HG03457 (cell line): ENCODE measurements around the gene HENMT1.
"Not testable (repeated sequence)": the region's sequence is repeated elsewhere in the genome, so short reads cannot be mapped to it uniquely, and the experiment has no call there.

Experiments used
- ATAC-seq: cut with Tn5 transposase; IDR thresholded peaks from one replicate; pipeline ENCODE4 v1.9.1; 2021; ENCODE audit warnings: moderate number of reproducible peaks; ENCODE audit not compliant: unreplicated experiment

The HENMT1 gene

GRCh38 chr1:108671143-108671542, 10.2 kb upstream of the HENMT1 start:
- ATAC-seq, result no peak

DNA sequence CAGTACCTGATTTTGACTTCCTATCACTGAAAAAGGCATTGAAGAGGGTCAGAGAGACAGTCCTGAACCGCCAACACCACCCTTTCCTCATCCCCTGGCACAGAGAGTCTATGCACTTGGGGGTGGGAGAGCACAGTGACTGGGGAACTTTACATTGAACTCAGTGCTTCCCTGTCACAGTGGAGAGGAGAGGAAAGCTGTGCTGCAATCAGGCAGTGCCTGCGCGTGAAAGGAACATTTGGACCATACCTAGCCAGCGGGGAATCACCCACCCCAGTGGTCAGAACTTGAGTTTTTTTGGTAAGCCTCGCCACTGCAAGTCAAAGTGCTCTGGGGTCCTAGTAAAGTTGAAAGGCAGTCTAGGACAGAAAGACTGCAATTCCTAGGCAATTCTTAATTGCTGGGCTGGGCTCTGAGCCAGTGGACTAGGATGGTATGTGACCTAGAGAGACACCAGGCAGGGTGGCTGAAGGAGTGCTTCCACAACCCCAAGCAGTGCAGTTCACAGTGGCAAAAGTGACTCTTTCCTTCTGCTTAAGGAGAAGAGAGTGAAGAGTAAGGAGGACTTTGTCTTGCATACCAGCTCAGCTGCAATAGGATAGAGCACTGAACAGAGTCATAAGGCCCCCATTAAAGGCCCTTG, 9.4 kb upstream of the HENMT1 start:
- no peak for ATAC-seq

DNA sequence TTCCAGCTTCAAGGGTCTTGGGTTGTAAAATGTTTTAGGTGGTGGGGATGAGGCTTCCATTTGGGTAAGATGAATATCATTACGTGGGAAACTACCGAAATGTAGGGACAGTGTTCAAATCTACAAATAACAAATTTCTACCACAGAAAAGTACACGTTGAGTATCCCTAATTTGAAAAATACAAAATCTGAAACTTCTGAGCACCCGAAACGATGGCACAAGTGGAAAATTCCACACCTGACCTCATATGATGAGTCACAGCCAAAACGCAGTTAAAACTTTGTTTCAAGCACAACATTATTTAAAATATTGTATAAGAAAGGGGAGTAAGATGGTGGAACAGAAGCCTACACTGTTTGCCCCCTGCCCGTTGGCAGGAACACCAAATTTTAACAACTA, 8.8 kb upstream of the HENMT1 start:
- no peak for ATAC-seq

DNA sequence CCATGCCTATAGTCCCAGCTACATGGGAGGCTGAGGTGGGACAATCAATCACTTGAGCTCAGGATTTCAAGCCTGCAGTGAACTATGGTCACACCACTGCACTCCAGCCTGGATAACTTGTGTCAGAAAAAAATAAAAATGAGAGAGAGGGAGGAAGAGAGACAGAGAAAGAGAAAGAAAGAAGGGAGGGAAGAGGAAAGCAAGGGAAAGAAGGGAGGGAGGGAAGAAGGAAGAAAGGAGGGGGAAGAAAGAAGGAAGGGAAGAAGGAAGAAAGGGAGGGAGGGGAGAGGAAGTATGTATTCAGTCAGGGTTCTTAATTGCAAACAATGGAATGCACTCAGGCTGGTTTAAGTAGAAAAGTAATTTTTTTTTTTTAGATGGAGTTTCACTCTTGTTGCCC, 7.9 kb upstream of the HENMT1 start:
- ATAC-seq, result no peak

DNA sequence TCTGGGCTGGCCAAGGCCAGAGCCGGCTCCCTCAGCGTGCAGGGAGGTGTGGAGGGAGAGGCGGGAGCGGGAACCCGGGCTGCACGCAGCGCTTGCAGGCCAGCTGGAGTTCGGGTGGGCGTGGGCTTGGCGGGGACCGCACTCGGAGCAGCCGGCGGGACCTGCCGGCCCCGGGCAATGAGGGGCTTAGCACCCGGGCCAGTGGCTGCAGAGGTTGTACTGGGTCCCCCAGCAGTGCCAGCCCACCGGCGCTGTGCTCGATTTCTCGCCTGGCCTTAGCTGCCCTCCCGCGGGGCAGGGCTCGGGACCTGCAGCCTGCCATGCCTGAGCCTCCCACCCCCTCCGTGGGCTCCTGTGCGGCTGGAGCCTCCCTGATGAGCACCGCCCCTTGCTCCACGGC, 6.5 kb upstream of the HENMT1 start:
- not testable (repeated sequence) for ATAC-seq

- ATAC-seq, result no peak
Measured at GRCh38 chr1:108665771-108666170, 4.9 kb upstream of the HENMT1 start.

GRCh38 chr1:108665067-108665466, 4.2 kb upstream of the HENMT1 start:
- no peak for ATAC-seq

- no peak for ATAC-seq
Measured at GRCh38 chr1:108664481-108664880, 3.6 kb upstream of the HENMT1 start.

GRCh38 chr1:108663074-108663473, 2.2 kb upstream of the HENMT1 start:
- ATAC-seq, result no peak

- no peak for ATAC-seq
Measured at GRCh38 chr1:108657356-108658080, 3.4 kb downstream of the HENMT1 start.

GRCh38 chr1:108653431-108654105, 7.3 kb downstream of the HENMT1 start:
- ATAC-seq, result no peak

DNA sequence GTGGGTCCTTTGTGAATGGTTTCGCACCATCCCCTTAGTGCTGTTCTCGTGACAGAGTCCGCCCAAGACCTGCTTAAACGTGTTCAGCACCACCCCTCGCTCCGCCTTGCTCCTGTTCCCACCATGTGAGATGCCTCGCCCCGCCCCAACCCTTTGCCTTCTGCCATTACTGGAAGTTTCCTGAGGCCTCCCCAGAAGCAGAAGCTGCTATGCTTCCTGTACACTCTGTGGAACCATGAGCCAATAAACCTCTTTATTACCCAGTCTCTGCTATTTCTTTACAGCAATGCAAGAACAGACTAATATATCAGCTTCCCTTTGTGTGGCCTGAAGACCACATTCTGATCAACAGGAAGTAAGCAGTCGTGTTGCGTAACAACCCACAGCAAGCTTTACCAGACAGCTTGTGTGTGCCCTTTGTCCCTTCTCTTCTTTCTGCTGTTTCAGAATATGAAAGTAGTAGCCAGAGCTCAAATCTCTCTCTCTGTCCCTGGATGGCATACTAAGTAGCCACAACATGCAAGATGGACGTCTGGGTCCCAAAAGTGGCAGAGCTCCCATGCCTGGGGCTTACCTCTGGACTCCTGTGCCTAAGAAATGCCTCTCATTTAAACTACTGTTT, 14.1 kb downstream of the HENMT1 start:
- no peak for ATAC-seq

GRCh38 chr1:108646265-108646647, 14.6 kb downstream of the HENMT1 start:
- no peak for ATAC-seq

GRCh38 chr1:108645564-108646184, 15.2 kb downstream of the HENMT1 start:
- ATAC-seq, result no peak

DNA sequence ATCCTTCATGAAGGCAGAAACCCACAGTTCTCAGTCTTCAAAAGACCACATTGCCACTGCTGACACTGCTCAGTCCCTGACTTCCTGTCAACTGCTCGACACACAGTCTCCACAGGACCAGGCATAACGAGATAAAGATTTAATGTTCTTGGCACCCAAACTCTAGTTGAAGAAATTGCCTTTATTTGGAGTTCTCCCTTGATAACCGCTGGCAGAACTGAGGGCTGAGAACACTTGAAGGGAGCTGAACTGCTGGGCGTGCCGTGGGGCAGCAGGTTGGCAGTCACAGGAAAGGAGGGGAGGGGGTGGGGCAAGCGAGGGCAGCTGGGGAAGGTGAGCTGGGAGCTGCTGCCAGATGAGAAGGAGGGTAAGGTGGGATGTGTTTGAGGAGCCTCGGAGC, 15.9 kb downstream of the HENMT1 start:
- no peak for ATAC-seq

- ATAC-seq, result no peak
Measured at GRCh38 chr1:108643492-108644335, 17.2 kb downstream of the HENMT1 start.

- not testable (repeated sequence) for ATAC-seq
Measured at GRCh38 chr1:108640863-108641262, 20.0 kb downstream of the HENMT1 start.

- no peak for ATAC-seq
Measured at GRCh38 chr1:108639899-108640560, 20.9 kb downstream of the HENMT1 start.

DNA sequence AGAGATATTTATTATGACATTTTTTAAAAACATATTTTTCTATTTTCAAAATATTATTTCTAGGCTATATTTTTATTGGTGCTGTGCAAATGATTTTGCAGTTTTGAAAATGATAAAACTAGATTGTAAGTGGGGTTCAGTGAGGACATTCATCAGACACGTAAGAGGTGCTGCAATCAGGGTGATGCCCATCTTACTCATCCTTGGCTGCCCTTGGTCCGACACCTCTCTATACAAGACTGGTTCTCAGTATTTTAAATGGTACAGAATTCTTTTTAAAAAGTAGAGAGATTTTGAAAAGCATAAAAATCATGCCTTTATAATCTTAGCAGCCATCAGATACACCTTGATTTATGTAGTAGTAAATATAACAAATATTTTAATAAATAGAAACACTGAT, 24.0 kb downstream of the HENMT1 start:
- no peak for ATAC-seq

- no peak for ATAC-seq
Measured at GRCh38 chr1:108634521-108634920, 26.4 kb downstream of the HENMT1 start.
